ENCODE results near the gene AP2S1.

DNA sequence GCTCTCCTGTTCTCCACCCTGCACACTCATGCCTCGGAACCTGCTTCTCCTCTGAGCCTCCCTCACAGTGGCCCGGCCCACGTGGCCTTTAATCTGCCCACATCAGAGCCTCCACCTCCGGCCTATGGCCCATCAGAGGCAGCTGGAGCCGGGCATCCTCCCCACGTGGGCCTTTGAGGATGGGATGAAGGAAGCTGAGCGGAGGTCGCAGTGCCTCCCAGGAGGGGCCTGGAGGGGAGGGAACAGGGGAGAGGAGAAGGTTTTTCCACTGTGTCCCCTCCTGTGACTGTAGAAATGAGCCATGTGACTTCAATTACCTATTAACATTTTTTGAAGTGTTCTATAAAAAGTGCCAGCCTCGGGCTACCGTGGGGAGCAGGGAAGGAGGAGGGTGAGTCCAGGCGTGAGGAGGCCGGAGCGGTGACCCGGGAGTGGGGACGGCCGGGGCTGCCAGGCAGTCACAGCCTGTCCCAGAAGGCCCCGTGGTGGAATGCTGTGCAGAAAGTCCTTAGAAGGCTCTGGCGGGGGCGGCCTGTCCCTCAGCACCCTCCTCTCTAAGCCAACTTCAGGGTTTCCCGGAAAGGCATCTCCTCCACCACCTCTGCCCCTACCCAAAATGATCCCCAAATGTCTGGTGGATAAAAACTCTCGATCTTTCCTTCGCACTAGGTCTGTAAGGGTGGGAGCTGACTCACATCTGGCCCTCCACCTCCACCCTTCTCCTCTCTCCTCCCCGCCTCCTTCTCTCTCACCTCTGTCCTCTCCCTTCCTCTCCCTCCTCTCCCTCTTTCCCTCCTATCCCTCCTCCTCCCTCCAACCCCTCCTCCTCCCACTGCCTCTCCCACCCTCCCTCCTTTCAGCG lies 37.4 kb downstream of the AP2S1 start:
- TF ChIP-seq TCF12 (IDR thresholded peaks at IDR 0.05; ENCODE audit: low read depth) (no peak), NFIC (IDR thresholded peaks at IDR 0.05) (no peak), CREB1 (IDR thresholded peaks at IDR 0.05; ENCODE audit: low read depth) (no peak), CEBPB (IDR thresholded peaks at IDR 0.05) (no peak), TAF1 (IDR thresholded peaks at IDR 0.05; ENCODE audit: low read depth) (no peak), FOXM1 (IDR thresholded peaks at IDR 0.05; ENCODE audit: borderline replicate concordance, low read depth) (no peak), EGR1 (IDR thresholded peaks at IDR 0.05) (no peak), YY1 (IDR thresholded peaks at IDR 0.05; ENCODE audit: low read depth) (no peak), EP300 (IDR thresholded peaks at IDR 0.05; ENCODE audit: borderline replicate concordance) (no peak)
- TF ChIP-seq, protein P1, sequence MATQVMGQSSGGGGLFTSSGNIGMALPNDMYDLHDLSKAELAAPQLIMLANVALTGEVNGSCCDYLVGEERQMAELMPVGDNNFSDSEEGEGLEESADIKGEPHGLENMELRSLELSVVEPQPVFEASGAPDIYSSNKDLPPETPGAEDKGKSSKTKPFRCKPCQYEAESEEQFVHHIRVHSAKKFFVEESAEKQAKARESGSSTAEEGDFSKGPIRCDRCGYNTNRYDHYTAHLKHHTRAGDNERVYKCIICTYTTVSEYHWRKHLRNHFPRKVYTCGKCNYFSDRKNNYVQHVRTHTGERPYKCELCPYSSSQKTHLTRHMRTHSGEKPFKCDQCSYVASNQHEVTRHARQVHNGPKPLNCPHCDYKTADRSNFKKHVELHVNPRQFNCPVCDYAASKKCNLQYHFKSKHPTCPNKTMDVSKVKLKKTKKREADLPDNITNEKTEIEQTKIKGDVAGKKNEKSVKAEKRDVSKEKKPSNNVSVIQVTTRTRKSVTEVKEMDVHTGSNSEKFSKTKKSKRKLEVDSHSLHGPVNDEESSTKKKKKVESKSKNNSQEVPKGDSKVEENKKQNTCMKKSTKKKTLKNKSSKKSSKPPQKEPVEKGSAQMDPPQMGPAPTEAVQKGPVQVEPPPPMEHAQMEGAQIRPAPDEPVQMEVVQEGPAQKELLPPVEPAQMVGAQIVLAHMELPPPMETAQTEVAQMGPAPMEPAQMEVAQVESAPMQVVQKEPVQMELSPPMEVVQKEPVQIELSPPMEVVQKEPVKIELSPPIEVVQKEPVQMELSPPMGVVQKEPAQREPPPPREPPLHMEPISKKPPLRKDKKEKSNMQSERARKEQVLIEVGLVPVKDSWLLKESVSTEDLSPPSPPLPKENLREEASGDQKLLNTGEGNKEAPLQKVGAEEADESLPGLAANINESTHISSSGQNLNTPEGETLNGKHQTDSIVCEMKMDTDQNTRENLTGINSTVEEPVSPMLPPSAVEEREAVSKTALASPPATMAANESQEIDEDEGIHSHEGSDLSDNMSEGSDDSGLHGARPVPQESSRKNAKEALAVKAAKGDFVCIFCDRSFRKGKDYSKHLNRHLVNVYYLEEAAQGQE (IDR thresholded peaks at IDR 0.05; ENCODE audit: low read depth): no peak
- TF ChIP-seq, protein P2, sequence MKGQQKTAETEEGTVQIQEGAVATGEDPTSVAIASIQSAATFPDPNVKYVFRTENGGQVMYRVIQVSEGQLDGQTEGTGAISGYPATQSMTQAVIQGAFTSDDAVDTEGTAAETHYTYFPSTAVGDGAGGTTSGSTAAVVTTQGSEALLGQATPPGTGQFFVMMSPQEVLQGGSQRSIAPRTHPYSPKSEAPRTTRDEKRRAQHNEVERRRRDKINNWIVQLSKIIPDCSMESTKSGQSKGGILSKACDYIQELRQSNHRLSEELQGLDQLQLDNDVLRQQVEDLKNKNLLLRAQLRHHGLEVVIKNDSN (IDR thresholded peaks at IDR 0.05): no peak
- TF ChIP-seq, protein P3, sequence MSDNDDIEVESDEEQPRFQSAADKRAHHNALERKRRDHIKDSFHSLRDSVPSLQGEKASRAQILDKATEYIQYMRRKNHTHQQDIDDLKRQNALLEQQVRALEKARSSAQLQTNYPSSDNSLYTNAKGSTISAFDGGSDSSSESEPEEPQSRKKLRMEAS (IDR thresholded peaks at IDR 0.05): no peak
